Liver (tissue), 3 donors: Measurements from ENCODE around the gene MRTFB.

ENCODE experiments used
- GABPA ChIP-seq, 2 donors: IDR thresholded peaks in 1 of 2; conservative IDR thresholded peaks in 1 of 2; 2 replicates each; pipeline ENCODE4 v1.6.1; 2016; ENCODE audit warnings: antibody characterized with exemption in 2 of 2, mild to moderate bottlenecking in 1 of 2, moderate library complexity in 1 of 2
- SP1 ChIP-seq: IDR thresholded peaks from 2 replicates; pipeline ENCODE4 v1.6.1; 2018; ENCODE audit warnings: antibody characterized with exemption, mild to moderate bottlenecking
- YY1 ChIP-seq: IDR thresholded peaks from 2 replicates; pipeline ENCODE4 v1.6.1; 2016; ENCODE audit warnings: antibody characterized with exemption, mild to moderate bottlenecking
- TF ChIP-seq, protein P1 (sequence below): IDR thresholded peaks from 2 replicates; pipeline ENCODE4 v1.6.1; 2016; ENCODE audit warnings: antibody characterized with exemption
- TF ChIP-seq, protein P2 (sequence below): fragments of 150-350 bp; IDR thresholded peaks from 2 replicates; pipeline ENCODE4 v1.5.1; 2017; ENCODE audit warnings: improper control_type of control experiment, low read depth, low read length; ENCODE audit not compliant: missing input control
- TF ChIP-seq, protein P3 (sequence below): IDR thresholded peaks from 2 replicates; pipeline ENCODE4 v1.6.1; 2016; ENCODE audit warnings: antibody characterized with exemption, mild to moderate bottlenecking
- donor health status: healthy.
- donor health status: healthy.

DNA sequence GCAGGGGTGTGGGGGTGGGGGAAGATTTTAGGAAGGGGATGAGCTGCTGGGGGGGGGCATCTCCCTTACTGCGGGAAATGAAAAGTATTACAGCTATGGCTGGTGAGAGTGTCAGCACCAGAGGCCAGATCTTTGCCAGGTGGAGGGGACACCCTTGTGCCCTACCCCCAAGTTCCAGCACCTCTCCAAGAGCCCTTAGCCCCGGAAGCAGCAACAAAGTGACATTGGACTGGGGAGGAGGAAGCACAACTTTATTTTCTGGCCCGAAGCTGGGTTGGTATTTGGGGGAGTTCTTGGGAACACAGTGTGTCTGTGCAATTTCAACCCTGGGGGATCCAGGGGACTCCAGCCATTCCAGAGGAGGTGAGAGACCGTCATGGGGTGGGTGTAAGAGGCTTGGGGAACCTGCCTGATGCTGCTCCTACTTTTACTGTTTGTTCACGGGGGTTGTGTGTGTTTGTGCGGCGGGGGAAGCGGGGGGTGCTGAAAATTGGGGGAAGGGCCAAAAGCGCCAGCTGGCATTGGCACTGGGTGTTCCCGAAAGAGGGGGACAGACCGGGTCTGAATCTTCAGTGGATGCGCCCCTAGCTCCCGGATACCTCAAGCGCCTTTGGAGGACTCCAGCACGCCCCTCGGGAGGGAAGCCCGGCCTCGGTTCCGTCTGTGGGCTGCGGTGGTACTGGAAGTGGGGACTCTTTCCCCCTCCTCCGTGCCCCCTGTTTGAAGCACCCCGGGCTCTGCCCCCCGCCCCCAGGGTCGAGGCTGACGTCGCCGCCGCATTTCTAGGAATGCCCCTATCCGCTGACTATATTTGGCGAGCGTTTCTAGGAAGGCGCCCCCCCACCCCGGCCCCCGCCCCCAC, 230.3 kb downstream of the MRTFB start:
- TF ChIP-seq SP1 (no peak), YY1 (no peak), GABPA (IDR thresholded peaks at IDR 0.05 in 1 of 2, conservative IDR thresholded peaks at IDR 0.05 in 1 of 2) (no peak)
- TF ChIP-seq, protein P1, sequence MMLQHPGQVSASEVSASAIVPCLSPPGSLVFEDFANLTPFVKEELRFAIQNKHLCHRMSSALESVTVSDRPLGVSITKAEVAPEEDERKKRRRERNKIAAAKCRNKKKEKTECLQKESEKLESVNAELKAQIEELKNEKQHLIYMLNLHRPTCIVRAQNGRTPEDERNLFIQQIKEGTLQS, result no peak
- TF ChIP-seq, protein P2, sequence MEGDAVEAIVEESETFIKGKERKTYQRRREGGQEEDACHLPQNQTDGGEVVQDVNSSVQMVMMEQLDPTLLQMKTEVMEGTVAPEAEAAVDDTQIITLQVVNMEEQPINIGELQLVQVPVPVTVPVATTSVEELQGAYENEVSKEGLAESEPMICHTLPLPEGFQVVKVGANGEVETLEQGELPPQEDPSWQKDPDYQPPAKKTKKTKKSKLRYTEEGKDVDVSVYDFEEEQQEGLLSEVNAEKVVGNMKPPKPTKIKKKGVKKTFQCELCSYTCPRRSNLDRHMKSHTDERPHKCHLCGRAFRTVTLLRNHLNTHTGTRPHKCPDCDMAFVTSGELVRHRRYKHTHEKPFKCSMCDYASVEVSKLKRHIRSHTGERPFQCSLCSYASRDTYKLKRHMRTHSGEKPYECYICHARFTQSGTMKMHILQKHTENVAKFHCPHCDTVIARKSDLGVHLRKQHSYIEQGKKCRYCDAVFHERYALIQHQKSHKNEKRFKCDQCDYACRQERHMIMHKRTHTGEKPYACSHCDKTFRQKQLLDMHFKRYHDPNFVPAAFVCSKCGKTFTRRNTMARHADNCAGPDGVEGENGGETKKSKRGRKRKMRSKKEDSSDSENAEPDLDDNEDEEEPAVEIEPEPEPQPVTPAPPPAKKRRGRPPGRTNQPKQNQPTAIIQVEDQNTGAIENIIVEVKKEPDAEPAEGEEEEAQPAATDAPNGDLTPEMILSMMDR, result no peak
- TF ChIP-seq, protein P3, sequence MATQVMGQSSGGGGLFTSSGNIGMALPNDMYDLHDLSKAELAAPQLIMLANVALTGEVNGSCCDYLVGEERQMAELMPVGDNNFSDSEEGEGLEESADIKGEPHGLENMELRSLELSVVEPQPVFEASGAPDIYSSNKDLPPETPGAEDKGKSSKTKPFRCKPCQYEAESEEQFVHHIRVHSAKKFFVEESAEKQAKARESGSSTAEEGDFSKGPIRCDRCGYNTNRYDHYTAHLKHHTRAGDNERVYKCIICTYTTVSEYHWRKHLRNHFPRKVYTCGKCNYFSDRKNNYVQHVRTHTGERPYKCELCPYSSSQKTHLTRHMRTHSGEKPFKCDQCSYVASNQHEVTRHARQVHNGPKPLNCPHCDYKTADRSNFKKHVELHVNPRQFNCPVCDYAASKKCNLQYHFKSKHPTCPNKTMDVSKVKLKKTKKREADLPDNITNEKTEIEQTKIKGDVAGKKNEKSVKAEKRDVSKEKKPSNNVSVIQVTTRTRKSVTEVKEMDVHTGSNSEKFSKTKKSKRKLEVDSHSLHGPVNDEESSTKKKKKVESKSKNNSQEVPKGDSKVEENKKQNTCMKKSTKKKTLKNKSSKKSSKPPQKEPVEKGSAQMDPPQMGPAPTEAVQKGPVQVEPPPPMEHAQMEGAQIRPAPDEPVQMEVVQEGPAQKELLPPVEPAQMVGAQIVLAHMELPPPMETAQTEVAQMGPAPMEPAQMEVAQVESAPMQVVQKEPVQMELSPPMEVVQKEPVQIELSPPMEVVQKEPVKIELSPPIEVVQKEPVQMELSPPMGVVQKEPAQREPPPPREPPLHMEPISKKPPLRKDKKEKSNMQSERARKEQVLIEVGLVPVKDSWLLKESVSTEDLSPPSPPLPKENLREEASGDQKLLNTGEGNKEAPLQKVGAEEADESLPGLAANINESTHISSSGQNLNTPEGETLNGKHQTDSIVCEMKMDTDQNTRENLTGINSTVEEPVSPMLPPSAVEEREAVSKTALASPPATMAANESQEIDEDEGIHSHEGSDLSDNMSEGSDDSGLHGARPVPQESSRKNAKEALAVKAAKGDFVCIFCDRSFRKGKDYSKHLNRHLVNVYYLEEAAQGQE, result no peak
